ENCODE results near the gene ZNF17. TPM values are rescaled to one million over a fixed set of nuclear protein-coding genes. Genes with fewer than 3 reads are reported as not detected.

The ZNF17 gene
- total and polyA plus RNA-seq, 3 donors from 2014 or later, result 7.4 to 25.5 (median 19.8) TPM

GRCh38 chr19:57380923-57381322 lies 30.0 kb upstream of the ZNF17 start:
- TF ChIP-seq CTCF (IDR thresholded peaks at IDR 0.05) (no peak), POLR2A (IDR thresholded peaks at IDR 0.05) (no peak)
- Histone ChIP-seq H3K4me1 (no peaks in the 10 kb centered on the region), H3K27ac (no peak overlapping the region), H3K27me3 (no peaks in the 10 kb centered on the region), H3K4me3 (no peak overlapping the region), H3K36me3 (ENCODE audit: low read depth, missing control alignments) (no peaks in the 10 kb centered on the region), H3K9me3 (no peaks in the 10 kb centered on the region)
- no peak for DNase-seq
- intact Hi-C loops (cut with DNase I; ENCODE audit: low total_unique reads), result no loop called here

- no peak for DNase-seq
- Histone ChIP-seq H3K4me3 (no peak overlapping the region), H3K27me3 (no peaks in the 10 kb centered on the region), H3K9me3 (no peaks in the 10 kb centered on the region), H3K27ac (no peak overlapping the region), H3K36me3 (ENCODE audit: low read depth, missing control alignments) (no peaks in the 10 kb centered on the region), H3K4me1 (no peaks in the 10 kb centered on the region)
- TF ChIP-seq POLR2A (IDR thresholded peaks at IDR 0.05) (no peak), CTCF (IDR thresholded peaks at IDR 0.05) (no peak)
- WGBS, 2 donors, result 80 to 89% methylated on average over 7 of the region's 7 CpGs
- intact Hi-C loops (cut with DNase I; ENCODE audit: low total_unique reads), result no loop called here
Measured at GRCh38 chr19:57382806-57383488, 28.0 kb upstream of the ZNF17 start.

- no peaks in the 10 kb centered on the region for H3K27me3 ChIP-seq
Measured at GRCh38 chr19:57389194-57389729, 21.7 kb upstream of the ZNF17 start.

GRCh38 chr19:57389730-57390598 lies 21.0 kb upstream of the ZNF17 start, which contains the start of gene ZNF548:
ZNF548 (plus strand) TSS chr19:57389854; CDS start chr19:57390100, 246 bp downstream.
- intact Hi-C loops (cut with DNase I; ENCODE audit: low total_unique reads), result no loop called here
- Histone ChIP-seq H3K4me1 (peaks cover 3% of the 10 kb centered on the region), H3K4me3 (peak within 1 kb of the TSS; percentile 86 to 90), H3K27me3 (no peaks in the 10 kb centered on the region), H3K27ac (peak within 1 kb of the TSS; percentile 76 to 92), H3K9me3 (no peaks in the 10 kb centered on the region), H3K36me3 (ENCODE audit: low read depth, missing control alignments) (no peaks in the 10 kb centered on the region)
- TF ChIP-seq CTCF (IDR thresholded peaks at IDR 0.05) (peak; percentile 10 to 34 (median 22)), POLR2A (IDR thresholded peaks at IDR 0.05) (peak; percentile 7)
- WGBS, 2 donors, result 0 to 1% methylated on average over 15 to 50 of the region's 50 CpGs
- peak; percentile 99 for DNase-seq

More at GRCh38 chr19:57389194-57389729, 21.7 kb upstream of the ZNF17 start:
- Histone ChIP-seq H3K4me3 (peak overlapping the region; percentile 86 to 90), H3K9me3 (no peaks in the 10 kb centered on the region), H3K27ac (peak overlapping the region; percentile 76 to 92), H3K4me1 (peaks cover 3% of the 10 kb centered on the region), H3K36me3 (ENCODE audit: low read depth, missing control alignments) (no peaks in the 10 kb centered on the region)
- no peak for DNase-seq
- TF ChIP-seq POLR2A (IDR thresholded peaks at IDR 0.05), result no peak
- TF ChIP-seq CTCF (IDR thresholded peaks at IDR 0.05), result no peak
- 42 to 47% methylated on average over 10 to 11 of the region's 11 CpGs for WGBS, 2 donors
- intact Hi-C loops (cut with DNase I; ENCODE audit: low total_unique reads), result no loop called here

Measured in testis (tissue), 3 donors.